GM12878 (cell line): ENCODE data around the gene SCYL1. TPM values are rescaled to one million over a fixed set of nuclear protein-coding genes. Genes with fewer than 3 reads are reported as not detected.

Experiments
- BCL11A ChIP-seq: IDR thresholded peaks from 2 replicates; pipeline ENCODE4 v1.6.1; 2011; ENCODE audit warnings: low read depth, low read length
- BCLAF1 ChIP-seq: fragments of 450-650 bp; IDR thresholded peaks from 2 replicates; pipeline ENCODE4 v1.6.1; 2017; ENCODE audit warnings: antibody characterized with exemption, mild to moderate bottlenecking, moderate library complexity
- BRCA1 ChIP-seq: IDR thresholded peaks from 2 replicates; pipeline ENCODE4 v1.6.1; 2011; ENCODE audit warnings: low read depth, low read length, improper control_type of control experiment
- CEBPZ ChIP-seq: fragments of 150-350 bp; IDR thresholded peaks from 2 replicates; pipeline ENCODE4 v1.6.1; 2016; ENCODE audit warnings: low read depth, low read length
- CHD4 ChIP-seq: fragments of 200-600 bp; sonication (generic); IDR thresholded peaks from 2 replicates; pipeline ENCODE4 v1.6.1; 2016; ENCODE audit warnings: mild to moderate bottlenecking
- DPF2 ChIP-seq: fragments of 450-650 bp; IDR thresholded peaks from 2 replicates; pipeline ENCODE4 v1.6.1; 2017; ENCODE audit warnings: mild to moderate bottlenecking
- ETV6 ChIP-seq, 2 experiments: fragments of 450-650 bp in 1 of 2; IDR thresholded peaks in 1 of 2; conservative IDR thresholded peaks in 1 of 2; 2 replicates each; pipeline ENCODE4 v1.6.1; 2014; ENCODE audit warnings: antibody characterized with exemption in 1 of 2, borderline replicate concordance in 1 of 2, low read depth in 1 of 2, mild to moderate bottlenecking in 1 of 2, moderate library complexity in 1 of 2
- HDAC2 ChIP-seq: fragments of 200-600 bp; sonication (generic); IDR thresholded peaks from 2 replicates; pipeline ENCODE4 v1.6.1; 2017
- IKZF2 ChIP-seq, 2 experiments: fragments of 450-650 bp; IDR thresholded peaks; 2 replicates each; pipeline ENCODE4 v1.6.1; 2017; ENCODE audit warnings: mild to moderate bottlenecking in 2 of 2, moderate library complexity in 2 of 2
- KDM1A ChIP-seq: fragments of 200-600 bp; sonication (generic); IDR thresholded peaks from 2 replicates; pipeline ENCODE4 v1.6.1; 2016; ENCODE audit warnings: borderline replicate concordance
- MEF2B ChIP-seq: fragments of 450-650 bp; IDR thresholded peaks from 2 replicates; pipeline ENCODE4 v1.6.1; 2018; ENCODE audit warnings: mild to moderate bottlenecking, moderate library complexity; ENCODE audit not compliant: partially characterized antibody, poor library complexity, severe bottlenecking
- MTA3 ChIP-seq: IDR thresholded peaks from 2 replicates; pipeline ENCODE4 v1.6.1; 2012; ENCODE audit warnings: low read length, inconsistent platforms, borderline replicate concordance
- MYB ChIP-seq: fragments of 150-350 bp; IDR thresholded peaks from 2 replicates; pipeline ENCODE4 v1.6.1; 2014; ENCODE audit warnings: mild to moderate bottlenecking, low read depth, low read length, borderline replicate concordance
- MYC ChIP-seq: IDR thresholded peaks from 2 replicates; pipeline ENCODE4 v1.6.1; 2011; ENCODE audit warnings: mild to moderate bottlenecking, low read length, moderate library complexity, inconsistent platforms; ENCODE audit not compliant: insufficient read depth, insufficient replicate concordance, insufficient read length, severe bottlenecking
- RAD51 ChIP-seq: fragments of 450-650 bp; IDR thresholded peaks from 2 replicates; pipeline ENCODE4 v1.6.1; 2016; ENCODE audit warnings: moderate library complexity, mild to moderate bottlenecking, inconsistent platforms
- RELA ChIP-seq: fragments of 450-650 bp; IDR thresholded peaks from 2 replicates; pipeline ENCODE4 v1.8.0; 2014; ENCODE audit warnings: borderline replicate concordance; ENCODE audit not compliant: partially characterized antibody
- SUZ12 ChIP-seq: fragments of 200-600 bp; sonication (generic); IDR thresholded peaks from one replicate; pipeline ENCODE4 v1.6.1; 2018; ENCODE audit warnings: antibody characterized with exemption, mild to moderate bottlenecking; ENCODE audit not compliant: unreplicated experiment
- TAF1 ChIP-seq: IDR thresholded peaks from 2 replicates; pipeline ENCODE4 v1.6.1; 2011; ENCODE audit warnings: mild to moderate bottlenecking, low read depth, low read length, borderline replicate concordance
- TBL1XR1 ChIP-seq: IDR thresholded peaks from 2 replicates; pipeline ENCODE4 v1.6.1; 2012; ENCODE audit warnings: low read depth, low read length, improper control_type of control experiment
- TCF3 ChIP-seq: IDR thresholded peaks from 2 replicates; pipeline ENCODE4 v1.6.1; 2012; ENCODE audit warnings: low read depth, mild to moderate bottlenecking, low read length, borderline replicate concordance; ENCODE audit not compliant: insufficient read depth
- WRNIP1 ChIP-seq: IDR thresholded peaks from 2 replicates; pipeline ENCODE4 v1.6.1; 2011; ENCODE audit warnings: low read depth, low read length, improper control_type of control experiment, borderline replicate concordance
- YBX1 ChIP-seq: fragments of 450-650 bp; IDR thresholded peaks from 2 replicates; pipeline ENCODE4 v1.6.1; 2016; ENCODE audit warnings: antibody characterized with exemption
- ZNF217 ChIP-seq: fragments of 450-650 bp; IDR thresholded peaks from 2 replicates; pipeline ENCODE4 v1.6.1; 2017; ENCODE audit warnings: antibody characterized with exemption, mild to moderate bottlenecking
- polyA plus RNA-seq, 11 experiments: library from polyadenylated mRNA; depleted of rRNA in 4 of 11; unstranded in 6 of 11; stranded (reverse) in 5 of 11; fragments of >200 nt; fragmentation: Nextera tagmentation in 4 of 11; fragmentation: Illumina TruSeq in 1 of 11; extraction: Ambion mirVana in 4 of 11; extraction: Trizol in 1 of 11; gene quantifications; 1 replicate in 1 of 11; 2 replicates in 10 of 11; pipeline versions ENCODE4 v1.2.1 to v1.2.3, GENCODE V29; 2011 to 2016; ENCODE audit warnings: inconsistent platforms in 2 of 11, missing spikeins in 2 of 11, low read depth in 1 of 11
- total RNA-seq, 4 experiments: library from RNA; depleted of rRNA in 3 of 4; stranded (reverse); fragments of >200 nt in 3 of 4; fragmentation: Illumina TruSeq in 1 of 4; extraction: Trizol in 1 of 4; gene quantifications; 2 replicates each; pipeline versions ENCODE4 v1.2.1 to v1.2.3, GENCODE V29; 2013 to 2021

Gene SCYL1
- total and polyA plus RNA-seq, 10 of the 15 experiments (the other 5 are each of a cell fraction or from before 2014, with no cell fraction given) = 0.80 to 82.7 (median 51.2) TPM

- TF ChIP-seq CEBPZ (no peak), DPF2 (peak; percentile 86), ZNF217 (peak; percentile 70; the same call in 1 of the 2 replicates), BCLAF1 (no peak), ETV6 (conservative IDR thresholded peaks at IDR 0.05 in 1 of 2, IDR thresholded peaks at IDR 0.05 in 1 of 2; ENCODE audit: borderline replicate concordance in 1 of 2, low read depth in 1 of 2) (peak in 1 of 2 experiments; percentile 49; a peak in 2 of 4 replicates), RELA (no peak), MYB (no peak), TAF1 (0 out of 2 replicates have a peak, but pooled peaks have one; percentile 17), BRCA1 (no peak), MTA3 (no peak), TCF3 (peak; percentile 63; the same call in 1 of the 2 replicates), MEF2B (peak; percentile 56), SUZ12 (no peak), WRNIP1 (no peak), TBL1XR1 (peak; percentile 69), HDAC2 (no peak), YBX1 (no peak), IKZF2 (IDR thresholded peaks at IDR 0.05) (peak; percentile 97 to 98), KDM1A (no peak), MYC (no peak), BCL11A (peak; percentile 54; the same call in 1 of the 2 replicates), CHD4 (no peak), RAD51 (no peak)
Measured at GRCh38 chr11:65574109-65574810, 49.4 kb downstream of the SCYL1 start (continued).
